ENCODE measurements around the gene USP21.

USP21 gene

GRCh38 chr1:161133220-161133740 lies 26.0 kb upstream of the USP21 start:
- DNase-seq (ENCODE audit: extremely low read depth in 1 of 2, low read depth in 1 of 2): no peak

GRCh38 chr1:161137881-161138280 lies 21.4 kb upstream of the USP21 start:
- DNase-seq (ENCODE audit: extremely low read depth in 1 of 2, low read depth in 1 of 2): no peak

- DNase-seq (ENCODE audit: extremely low read depth in 1 of 2, low read depth in 1 of 2): no peak
Observed at GRCh38 chr1:161138431-161138830, 20.9 kb upstream of the USP21 start.

- DNase-seq (ENCODE audit: extremely low read depth in 1 of 2, low read depth in 1 of 2): no peak
Observed at GRCh38 chr1:161139766-161140165, 19.5 kb upstream of the USP21 start.

- no peak for DNase-seq (ENCODE audit: extremely low read depth in 1 of 2, low read depth in 1 of 2)
Observed at GRCh38 chr1:161140755-161141400, 18.4 kb upstream of the USP21 start.

GRCh38 chr1:161145832-161146231 lies 13.5 kb upstream of the USP21 start:
- DNase-seq (ENCODE audit: extremely low read depth in 1 of 2, low read depth in 1 of 2): no peak

GRCh38 chr1:161153176-161153575 lies 6.1 kb upstream of the USP21 start:
- no peak for DNase-seq (ENCODE audit: extremely low read depth in 1 of 2, low read depth in 1 of 2)

- peak; percentile 56 to 78 for DNase-seq (ENCODE audit: extremely low read depth in 1 of 2, low read depth in 1 of 2)
Observed at GRCh38 chr1:161153682-161154337, 5.5 kb upstream of the USP21 start, which contains the start of gene UFC1. Gene UFC1, plus strand, starts transcription at chr1:161153978. Its CDS starts 20 bp downstream, at chr1:161153998.

GRCh38 chr1:161157867-161158266 lies 1.4 kb upstream of the USP21 start:
- no peak for DNase-seq (ENCODE audit: extremely low read depth in 1 of 2, low read depth in 1 of 2)

GRCh38 chr1:161158316-161159010 lies 837 bp upstream of the USP21 start:
- DNase-seq (ENCODE audit: extremely low read depth in 1 of 2, low read depth in 1 of 2): no peak

- no peak for DNase-seq (ENCODE audit: extremely low read depth in 1 of 2, low read depth in 1 of 2)
Observed at GRCh38 chr1:161159913-161160243, 578 bp downstream of the USP21 start.

GRCh38 chr1:161160671-161161145 lies 1.4 kb downstream of the USP21 start:
- no peak for DNase-seq (ENCODE audit: extremely low read depth in 1 of 2, low read depth in 1 of 2)

GRCh38 chr1:161161652-161162051 lies 2.4 kb downstream of the USP21 start:
- no peak for DNase-seq (ENCODE audit: extremely low read depth in 1 of 2, low read depth in 1 of 2)

- no peak for DNase-seq (ENCODE audit: extremely low read depth in 1 of 2, low read depth in 1 of 2)
Observed at GRCh38 chr1:161162052-161162451, 2.8 kb downstream of the USP21 start.

- no peak for DNase-seq (ENCODE audit: extremely low read depth in 1 of 2, low read depth in 1 of 2)
Observed at GRCh38 chr1:161162806-161163205, 3.5 kb downstream of the USP21 start.

GRCh38 chr1:161163793-161164192 lies 4.5 kb downstream of the USP21 start:
- no peak for DNase-seq (ENCODE audit: extremely low read depth in 1 of 2, low read depth in 1 of 2)

GRCh38 chr1:161164901-161165610 lies 5.8 kb downstream of the USP21 start:
- DNase-seq (ENCODE audit: extremely low read depth in 1 of 2, low read depth in 1 of 2): no peak

GRCh38 chr1:161165742-161166668 lies 6.7 kb downstream of the USP21 start, which contains the start of gene PPOX:
Gene PPOX, plus strand, starts transcription at chr1:161166426. Its CDS starts 422 bp downstream, at chr1:161166848.
- DNase-seq (ENCODE audit: extremely low read depth in 1 of 2, low read depth in 1 of 2): peak; percentile 84 to 96

GRCh38 chr1:161166669-161167548 lies 7.6 kb downstream of the USP21 start:
- no peak for DNase-seq (ENCODE audit: extremely low read depth in 1 of 2, low read depth in 1 of 2)
